Measurements from ENCODE around the gene TNRC18.

DNA sequence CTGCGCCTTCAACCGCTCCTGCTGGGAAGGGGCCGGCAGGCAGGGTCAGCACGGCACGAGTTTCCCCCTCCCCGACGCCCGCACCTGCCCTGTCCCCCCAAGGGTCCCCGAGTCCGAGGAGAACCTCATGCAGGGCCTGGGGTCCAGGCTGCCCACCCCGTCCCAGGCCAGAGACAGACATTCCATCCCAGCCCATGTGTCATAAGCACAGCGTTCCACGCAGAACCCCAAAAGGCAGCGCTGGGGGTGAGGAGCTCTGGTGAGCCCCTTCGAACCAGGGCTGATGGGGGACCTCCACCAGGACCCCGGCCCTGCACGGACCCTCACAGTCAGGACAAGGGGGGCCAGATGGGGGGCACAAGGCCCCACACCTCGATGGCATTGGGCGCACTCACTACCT is 49.2 kb downstream of the TNRC18 start:
- TF ChIP-seq KDM1A (IDR thresholded peaks at IDR 0.05), result no peak
- no peak for TF ChIP-seq MEF2D (tag; conservative IDR thresholded peaks at IDR 0.05; ENCODE audit: low read depth)
- TF ChIP-seq, protein P1, sequence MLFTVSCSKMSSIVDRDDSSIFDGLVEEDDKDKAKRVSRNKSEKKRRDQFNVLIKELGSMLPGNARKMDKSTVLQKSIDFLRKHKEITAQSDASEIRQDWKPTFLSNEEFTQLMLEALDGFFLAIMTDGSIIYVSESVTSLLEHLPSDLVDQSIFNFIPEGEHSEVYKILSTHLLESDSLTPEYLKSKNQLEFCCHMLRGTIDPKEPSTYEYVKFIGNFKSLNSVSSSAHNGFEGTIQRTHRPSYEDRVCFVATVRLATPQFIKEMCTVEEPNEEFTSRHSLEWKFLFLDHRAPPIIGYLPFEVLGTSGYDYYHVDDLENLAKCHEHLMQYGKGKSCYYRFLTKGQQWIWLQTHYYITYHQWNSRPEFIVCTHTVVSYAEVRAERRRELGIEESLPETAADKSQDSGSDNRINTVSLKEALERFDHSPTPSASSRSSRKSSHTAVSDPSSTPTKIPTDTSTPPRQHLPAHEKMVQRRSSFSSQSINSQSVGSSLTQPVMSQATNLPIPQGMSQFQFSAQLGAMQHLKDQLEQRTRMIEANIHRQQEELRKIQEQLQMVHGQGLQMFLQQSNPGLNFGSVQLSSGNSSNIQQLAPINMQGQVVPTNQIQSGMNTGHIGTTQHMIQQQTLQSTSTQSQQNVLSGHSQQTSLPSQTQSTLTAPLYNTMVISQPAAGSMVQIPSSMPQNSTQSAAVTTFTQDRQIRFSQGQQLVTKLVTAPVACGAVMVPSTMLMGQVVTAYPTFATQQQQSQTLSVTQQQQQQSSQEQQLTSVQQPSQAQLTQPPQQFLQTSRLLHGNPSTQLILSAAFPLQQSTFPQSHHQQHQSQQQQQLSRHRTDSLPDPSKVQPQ (CRISPR knock-in tag; IDR thresholded peaks at IDR 0.05; ENCODE audit: borderline replicate concordance), result no peak
- TF ChIP-seq ZNF766 (CRISPR knock-in tag; conservative IDR thresholded peaks at IDR 0.05), result no peak
- TF ChIP-seq, protein P2, sequence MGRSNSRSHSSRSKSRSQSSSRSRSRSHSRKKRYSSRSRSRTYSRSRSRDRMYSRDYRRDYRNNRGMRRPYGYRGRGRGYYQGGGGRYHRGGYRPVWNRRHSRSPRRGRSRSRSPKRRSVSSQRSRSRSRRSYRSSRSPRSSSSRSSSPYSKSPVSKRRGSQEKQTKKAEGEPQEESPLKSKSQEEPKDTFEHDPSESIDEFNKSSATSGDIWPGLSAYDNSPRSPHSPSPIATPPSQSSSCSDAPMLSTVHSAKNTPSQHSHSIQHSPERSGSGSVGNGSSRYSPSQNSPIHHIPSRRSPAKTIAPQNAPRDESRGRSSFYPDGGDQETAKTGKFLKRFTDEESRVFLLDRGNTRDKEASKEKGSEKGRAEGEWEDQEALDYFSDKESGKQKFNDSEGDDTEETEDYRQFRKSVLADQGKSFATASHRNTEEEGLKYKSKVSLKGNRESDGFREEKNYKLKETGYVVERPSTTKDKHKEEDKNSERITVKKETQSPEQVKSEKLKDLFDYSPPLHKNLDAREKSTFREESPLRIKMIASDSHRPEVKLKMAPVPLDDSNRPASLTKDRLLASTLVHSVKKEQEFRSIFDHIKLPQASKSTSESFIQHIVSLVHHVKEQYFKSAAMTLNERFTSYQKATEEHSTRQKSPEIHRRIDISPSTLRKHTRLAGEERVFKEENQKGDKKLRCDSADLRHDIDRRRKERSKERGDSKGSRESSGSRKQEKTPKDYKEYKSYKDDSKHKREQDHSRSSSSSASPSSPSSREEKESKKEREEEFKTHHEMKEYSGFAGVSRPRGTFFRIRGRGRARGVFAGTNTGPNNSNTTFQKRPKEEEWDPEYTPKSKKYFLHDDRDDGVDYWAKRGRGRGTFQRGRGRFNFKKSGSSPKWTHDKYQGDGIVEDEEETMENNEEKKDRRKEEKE (IDR thresholded peaks at IDR 0.05; ENCODE audit: borderline replicate concordance in 1 of 2, control insufficient read depth in 1 of 2, low read depth in 2 of 2, low read length in 1 of 2), result no peak
- no peak for TF ChIP-seq NBN (IDR thresholded peaks at IDR 0.05; ENCODE audit: low read depth)
- no peak for TF ChIP-seq ZNF224 (CRISPR knock-in tag; IDR thresholded peaks at IDR 0.05)
- no peak for TF ChIP-seq RNF219 (CRISPR knock-in tag; IDR thresholded peaks at IDR 0.05)
- TF ChIP-seq NR3C1 (CRISPR knock-in tag; IDR thresholded peaks at IDR 0.05), result no peak
- TF ChIP-seq, protein P3, sequence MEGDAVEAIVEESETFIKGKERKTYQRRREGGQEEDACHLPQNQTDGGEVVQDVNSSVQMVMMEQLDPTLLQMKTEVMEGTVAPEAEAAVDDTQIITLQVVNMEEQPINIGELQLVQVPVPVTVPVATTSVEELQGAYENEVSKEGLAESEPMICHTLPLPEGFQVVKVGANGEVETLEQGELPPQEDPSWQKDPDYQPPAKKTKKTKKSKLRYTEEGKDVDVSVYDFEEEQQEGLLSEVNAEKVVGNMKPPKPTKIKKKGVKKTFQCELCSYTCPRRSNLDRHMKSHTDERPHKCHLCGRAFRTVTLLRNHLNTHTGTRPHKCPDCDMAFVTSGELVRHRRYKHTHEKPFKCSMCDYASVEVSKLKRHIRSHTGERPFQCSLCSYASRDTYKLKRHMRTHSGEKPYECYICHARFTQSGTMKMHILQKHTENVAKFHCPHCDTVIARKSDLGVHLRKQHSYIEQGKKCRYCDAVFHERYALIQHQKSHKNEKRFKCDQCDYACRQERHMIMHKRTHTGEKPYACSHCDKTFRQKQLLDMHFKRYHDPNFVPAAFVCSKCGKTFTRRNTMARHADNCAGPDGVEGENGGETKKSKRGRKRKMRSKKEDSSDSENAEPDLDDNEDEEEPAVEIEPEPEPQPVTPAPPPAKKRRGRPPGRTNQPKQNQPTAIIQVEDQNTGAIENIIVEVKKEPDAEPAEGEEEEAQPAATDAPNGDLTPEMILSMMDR (IDR thresholded peaks at IDR 0.05 in 2 of 3, conservative IDR thresholded peaks at IDR 0.05 in 1 of 3; ENCODE audit: insufficient read depth in 2 of 3, low read depth in 1 of 3, low read length in 3 of 3), result no peak
- no peak for TF ChIP-seq TARDBP (IDR thresholded peaks at IDR 0.05)
- TF ChIP-seq XRCC4 (IDR thresholded peaks at IDR 0.05; ENCODE audit: extremely low read depth, insufficient read depth, insufficient read length), result no peak
- TF ChIP-seq XRCC5 (IDR thresholded peaks at IDR 0.05; ENCODE audit: low read depth, low read length), result no peak
- TF ChIP-seq ZNF3 (CRISPR knock-in tag; IDR thresholded peaks at IDR 0.05), result no peak
